Raji (cell line): Measurements from ENCODE around the gene DDX1.

Experiments
- POLR2A ChIP-seq: IDR thresholded peaks from 2 replicates; pipeline ENCODE4 v1.6.1; 2011; ENCODE audit warnings: low read depth, low read length, control low read depth; ENCODE audit not compliant: insufficient read depth

DDX1 gene

GRCh38 chr2:15591692-15592463 is at the start of gene DDX1:
Gene DDX1, plus strand, starts transcription at chr2:15591868. Its CDS starts 66 bp downstream, at chr2:15591934.
- TF ChIP-seq POLR2A: peak; percentile 92

GRCh38 chr2:15543053-15543452 is 48.6 kb upstream of the DDX1 start:
- TF ChIP-seq POLR2A: no peak

- no peak for TF ChIP-seq POLR2A
Observed at GRCh38 chr2:15543541-15543940, 48.1 kb upstream of the DDX1 start.

- TF ChIP-seq POLR2A: no peak
Observed at GRCh38 chr2:15544227-15544626, 47.4 kb upstream of the DDX1 start.

- no peak for TF ChIP-seq POLR2A
Observed at GRCh38 chr2:15546297-15547098, 45.2 kb upstream of the DDX1 start.

GRCh38 chr2:15547115-15547876 is 44.4 kb upstream of the DDX1 start:
- TF ChIP-seq POLR2A: no peak

GRCh38 chr2:15548974-15549373 is 42.7 kb upstream of the DDX1 start:
- no peak for TF ChIP-seq POLR2A

GRCh38 chr2:15553519-15553918 is 38.1 kb upstream of the DDX1 start:
- no peak for TF ChIP-seq POLR2A

GRCh38 chr2:15553951-15554350 is 37.7 kb upstream of the DDX1 start:
- TF ChIP-seq POLR2A: no peak

GRCh38 chr2:15554525-15555218 is 37.0 kb upstream of the DDX1 start:
- TF ChIP-seq POLR2A: no peak

GRCh38 chr2:15555760-15556193 is 35.9 kb upstream of the DDX1 start:
- TF ChIP-seq POLR2A: no peak

- no peak for TF ChIP-seq POLR2A
Observed at GRCh38 chr2:15556311-15556930, 35.2 kb upstream of the DDX1 start.

- no peak for TF ChIP-seq POLR2A
Observed at GRCh38 chr2:15557887-15558311, 33.8 kb upstream of the DDX1 start.

- no peak for TF ChIP-seq POLR2A
Observed at GRCh38 chr2:15559379-15560139, 32.1 kb upstream of the DDX1 start.
